GM18870 (cell line): ENCODE results near the gene TARBP2.
A peak's percentile ranks its signal among the peaks of the same experiment; 100 is the strongest.

Experiments used
- ATAC-seq: cut with Tn5 transposase; IDR thresholded peaks from one replicate; pipeline ENCODE4 v1.9.1; 2021; ENCODE audit warnings: moderate library complexity; ENCODE audit not compliant: unreplicated experiment

Gene TARBP2

DNA sequence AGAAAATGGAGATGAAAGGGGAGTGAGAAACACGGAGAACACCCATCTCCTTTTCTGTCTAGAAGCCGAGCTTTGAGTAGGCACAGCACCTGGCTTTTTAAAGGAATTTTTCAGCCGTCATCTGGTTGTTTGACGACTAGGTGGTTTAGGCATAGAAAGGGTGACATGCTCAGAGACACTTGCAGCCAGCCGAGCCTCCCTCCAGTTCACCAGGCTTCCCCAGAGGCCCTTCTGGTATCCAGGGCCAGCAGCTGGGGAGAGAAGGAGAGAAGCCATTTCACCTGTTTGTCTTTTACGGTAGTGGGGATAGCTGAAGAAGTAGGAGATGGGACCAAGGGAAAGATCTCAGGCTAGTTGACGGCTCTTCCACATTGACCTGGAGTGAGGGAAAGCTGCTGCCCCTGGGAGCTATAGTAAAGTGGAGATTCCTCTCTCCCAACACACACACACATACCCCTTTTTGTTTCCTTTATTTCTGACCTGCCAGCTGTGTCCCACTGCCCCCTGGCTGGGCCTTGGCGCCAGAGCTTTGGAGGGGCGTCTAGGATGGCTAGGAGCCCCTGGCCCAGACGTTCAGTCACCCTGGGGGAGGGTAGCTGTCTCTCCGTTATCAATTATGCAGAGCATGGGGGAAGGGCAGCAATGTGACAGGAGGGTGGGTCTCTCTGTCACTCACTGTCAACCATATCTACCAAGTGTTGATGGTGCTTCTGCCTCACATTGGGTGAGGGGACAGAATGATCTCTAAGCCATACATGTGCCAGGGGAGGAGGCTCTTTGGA, 7.3 kb upstream of the TARBP2 start:
- ATAC-seq: no peak

DNA sequence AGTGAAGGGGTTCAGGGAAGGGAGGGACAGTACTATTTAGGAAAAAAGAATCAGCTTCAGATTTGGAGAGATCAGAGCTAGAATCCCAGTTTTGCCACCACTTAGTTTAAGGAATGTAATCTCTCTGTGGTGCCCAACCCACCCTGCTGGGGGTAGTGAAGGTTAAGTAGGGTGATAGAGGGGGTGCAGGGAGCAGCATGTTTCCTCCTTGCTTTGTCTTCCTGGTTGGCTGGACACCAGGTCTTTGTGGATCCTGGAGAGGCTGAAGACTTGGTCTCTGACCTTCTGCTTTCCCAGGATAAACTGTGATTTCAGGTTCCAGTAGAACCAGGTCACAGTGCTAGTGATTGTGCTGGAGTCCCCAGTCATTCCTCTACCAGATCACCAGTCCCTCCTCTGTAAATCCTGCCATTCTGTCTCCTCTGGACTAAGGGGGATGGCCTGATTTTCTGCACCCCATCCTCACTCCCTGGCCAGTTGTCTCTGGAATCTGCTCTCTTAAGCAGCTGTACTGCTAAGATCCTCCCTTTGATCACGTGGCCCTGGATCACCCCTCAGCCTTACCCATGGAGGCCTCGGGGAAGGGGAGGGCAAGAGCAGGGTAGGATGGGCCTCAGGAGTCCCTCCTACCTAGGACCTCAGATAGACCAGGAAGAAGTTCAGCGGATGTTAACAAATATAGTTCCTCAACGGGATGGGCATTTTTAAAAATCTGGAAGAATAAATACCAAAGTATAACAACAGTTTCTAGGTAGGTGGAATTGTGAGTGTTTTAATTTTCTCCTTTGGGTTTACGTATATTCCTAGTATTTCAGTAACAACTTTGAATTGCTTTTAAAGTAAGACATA, 5.0 kb upstream of the TARBP2 start:
- ATAC-seq: no peak

DNA sequence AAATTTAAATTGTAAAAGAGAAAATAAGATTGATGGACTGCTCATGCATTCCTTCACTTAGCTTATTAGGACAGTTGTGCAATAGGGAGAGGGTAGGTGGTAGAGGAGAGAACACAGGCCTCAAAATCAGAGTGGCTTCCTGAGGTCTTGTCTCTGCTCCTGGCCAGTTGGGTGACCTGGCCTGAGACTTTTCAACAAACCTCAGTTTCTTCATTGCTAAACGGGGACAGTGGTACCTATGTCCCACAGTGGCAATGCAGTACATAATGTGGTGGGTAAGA, 4.4 kb upstream of the TARBP2 start:
- ATAC-seq: no peak

DNA sequence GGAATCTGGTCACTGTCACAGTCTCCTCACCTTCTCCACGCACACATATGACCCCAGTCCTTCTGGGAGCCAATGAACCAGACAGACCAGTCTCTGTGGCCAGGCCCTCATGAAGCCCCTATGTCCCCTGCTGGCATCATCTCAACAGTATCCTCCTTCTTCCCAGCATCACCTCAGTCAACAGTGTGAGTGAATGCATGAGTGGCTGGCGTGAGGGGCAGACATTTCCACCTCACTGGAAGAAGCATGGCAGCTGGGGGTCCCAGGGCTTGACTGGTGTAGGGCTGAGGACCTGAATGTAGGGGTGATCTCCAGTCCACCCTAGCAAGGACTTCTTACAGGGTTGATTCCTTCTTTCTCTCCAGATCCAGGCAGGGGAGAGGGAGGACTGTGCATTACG, 3.6 kb upstream of the TARBP2 start:
- no peak for ATAC-seq

DNA sequence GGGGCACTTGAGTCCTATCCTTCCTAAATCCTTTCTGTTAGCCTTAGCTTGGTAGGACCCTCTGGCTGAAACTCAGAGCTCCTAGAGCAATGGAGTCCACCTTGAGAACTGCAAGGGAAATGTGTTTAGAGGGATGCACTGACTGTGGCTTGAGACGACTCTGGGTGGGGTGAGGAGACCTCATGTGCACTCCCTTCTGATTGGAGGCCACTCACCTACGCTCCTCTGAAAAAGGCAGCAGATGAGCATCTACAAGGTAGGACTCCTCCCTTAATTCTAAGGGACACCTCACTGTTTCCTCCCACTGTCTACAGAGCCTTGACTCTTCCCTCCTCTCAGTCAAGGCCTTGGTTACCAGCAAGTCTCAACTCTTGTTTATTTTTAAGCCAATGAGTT, 2.9 kb upstream of the TARBP2 start:
- no peak for ATAC-seq

DNA sequence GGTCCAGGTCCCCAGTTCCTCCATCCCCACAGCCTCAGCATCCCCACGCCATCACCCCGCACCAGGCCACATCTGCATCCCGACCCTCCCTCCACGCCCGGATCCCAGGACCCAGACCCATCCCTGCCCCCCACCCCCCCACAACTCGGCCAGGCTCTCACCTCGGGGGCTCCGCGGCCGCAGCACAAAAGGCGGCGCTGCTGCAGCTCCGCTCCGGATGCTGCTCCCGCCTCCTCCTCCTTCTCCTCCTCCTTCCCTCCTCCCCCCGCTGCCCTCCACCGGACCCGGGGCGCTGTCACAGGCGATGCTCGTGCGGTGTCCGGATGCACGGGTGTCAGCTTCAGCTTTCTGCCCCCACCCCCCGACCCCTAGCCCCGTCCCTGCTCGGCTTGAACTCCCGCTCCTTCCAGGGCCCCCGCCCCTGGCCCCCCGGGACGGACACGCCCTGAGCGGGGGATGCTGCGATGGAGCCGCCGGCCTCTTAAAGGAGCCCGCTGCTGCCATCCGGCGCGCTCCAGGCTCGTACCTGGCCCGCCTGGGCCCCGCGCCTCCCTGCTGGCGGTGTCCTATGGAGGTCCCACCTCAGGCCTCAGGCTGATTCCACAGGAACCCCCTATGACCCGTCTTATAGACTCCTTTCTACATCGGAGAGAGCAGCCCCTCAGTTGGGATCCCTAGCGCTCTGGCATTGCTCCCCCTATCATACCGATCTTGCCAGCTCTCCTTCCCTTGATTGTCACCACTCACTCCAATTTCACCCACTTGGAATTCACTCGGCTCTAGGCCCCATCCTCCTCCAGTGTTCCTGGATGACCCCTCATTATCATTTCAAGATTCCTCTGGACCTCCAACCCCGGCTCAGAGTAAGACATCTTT, 1.6 kb upstream of the TARBP2 start, which contains the start of gene MAP3K12:
TSS of gene MAP3K12 (minus strand) at position 193 of the 876 bp plus-strand sequence. CDS start 12,067 bp downstream, outside the sequence.
- ATAC-seq: no peak

DNA sequence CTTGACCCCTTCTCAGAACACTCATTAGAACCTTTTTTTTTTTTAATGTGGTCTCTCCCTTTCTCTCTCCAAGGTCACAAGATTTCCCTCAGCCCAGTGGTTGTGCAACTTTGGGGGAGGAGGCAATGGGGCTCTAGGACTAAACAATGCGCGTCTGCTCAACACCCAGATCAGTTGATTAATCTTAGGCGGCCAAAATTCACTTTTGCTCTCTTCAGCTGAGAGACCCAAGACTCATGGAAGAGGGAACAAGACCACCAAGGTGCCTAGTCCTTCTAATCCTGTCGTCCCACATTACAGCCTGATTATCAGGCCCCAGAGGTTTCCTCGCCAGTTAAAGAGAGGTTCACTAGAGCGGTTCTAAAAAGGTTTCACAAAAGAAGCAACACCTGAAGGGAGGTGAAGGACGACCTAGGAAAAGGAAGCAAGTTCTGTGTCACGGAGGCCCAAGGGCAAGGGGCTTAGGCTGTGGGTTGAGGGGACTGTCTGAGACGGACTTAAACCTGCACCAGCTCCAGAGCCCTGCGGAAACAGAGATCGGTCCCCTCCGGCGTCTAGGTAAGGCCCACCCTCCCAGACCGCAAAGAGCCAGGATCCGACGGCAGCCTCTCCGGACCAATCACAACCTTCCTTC, 824 bp upstream of the TARBP2 start:
- no peak for ATAC-seq

DNA sequence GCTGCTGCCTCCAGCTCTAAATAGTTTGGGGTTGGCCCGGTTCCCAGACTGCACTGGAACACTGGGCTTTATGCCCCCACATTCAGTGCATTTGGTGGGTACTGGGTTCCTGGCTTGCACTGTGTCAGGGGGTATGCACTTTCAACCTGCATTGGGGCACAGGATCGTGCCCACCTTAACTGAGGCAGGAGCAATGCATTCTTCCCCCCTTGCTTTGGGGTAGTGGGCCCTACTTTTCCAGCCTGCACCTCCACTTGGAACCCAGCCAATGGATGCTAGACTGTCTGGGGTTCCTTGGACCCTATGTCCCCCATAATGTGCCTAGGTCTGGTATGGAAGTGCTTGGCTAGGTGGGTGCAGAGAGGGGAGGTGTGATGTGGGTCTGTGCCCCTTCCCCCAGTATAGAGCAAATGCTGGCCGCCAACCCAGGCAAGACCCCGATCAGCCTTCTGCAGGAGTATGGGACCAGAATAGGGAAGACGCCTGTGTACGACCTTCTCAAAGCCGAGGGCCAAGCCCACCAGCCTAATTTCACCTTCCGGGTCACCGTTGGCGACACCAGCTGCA, 615 bp downstream of the TARBP2 start:
- no peak for ATAC-seq

DNA sequence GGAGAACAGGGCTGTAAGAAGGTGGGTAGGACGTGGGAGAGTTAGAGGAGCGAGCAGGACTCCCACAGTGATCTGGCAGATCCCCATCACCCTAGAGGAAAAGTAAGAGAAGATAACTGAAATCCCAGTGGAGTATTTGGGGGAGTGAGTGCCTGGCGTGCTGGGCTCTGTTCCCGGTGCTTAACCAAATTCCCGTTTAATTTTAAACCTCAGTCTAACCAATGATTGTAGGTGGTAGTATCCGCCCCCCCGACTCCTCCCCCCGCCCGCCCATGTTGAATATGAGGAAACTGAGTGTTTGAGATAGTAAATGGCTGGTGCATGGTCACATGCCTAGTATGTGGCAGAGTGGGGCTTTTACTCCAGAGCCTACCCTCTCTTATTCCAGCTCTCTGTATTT, 1.2 kb downstream of the TARBP2 start:
- no peak for ATAC-seq

DNA sequence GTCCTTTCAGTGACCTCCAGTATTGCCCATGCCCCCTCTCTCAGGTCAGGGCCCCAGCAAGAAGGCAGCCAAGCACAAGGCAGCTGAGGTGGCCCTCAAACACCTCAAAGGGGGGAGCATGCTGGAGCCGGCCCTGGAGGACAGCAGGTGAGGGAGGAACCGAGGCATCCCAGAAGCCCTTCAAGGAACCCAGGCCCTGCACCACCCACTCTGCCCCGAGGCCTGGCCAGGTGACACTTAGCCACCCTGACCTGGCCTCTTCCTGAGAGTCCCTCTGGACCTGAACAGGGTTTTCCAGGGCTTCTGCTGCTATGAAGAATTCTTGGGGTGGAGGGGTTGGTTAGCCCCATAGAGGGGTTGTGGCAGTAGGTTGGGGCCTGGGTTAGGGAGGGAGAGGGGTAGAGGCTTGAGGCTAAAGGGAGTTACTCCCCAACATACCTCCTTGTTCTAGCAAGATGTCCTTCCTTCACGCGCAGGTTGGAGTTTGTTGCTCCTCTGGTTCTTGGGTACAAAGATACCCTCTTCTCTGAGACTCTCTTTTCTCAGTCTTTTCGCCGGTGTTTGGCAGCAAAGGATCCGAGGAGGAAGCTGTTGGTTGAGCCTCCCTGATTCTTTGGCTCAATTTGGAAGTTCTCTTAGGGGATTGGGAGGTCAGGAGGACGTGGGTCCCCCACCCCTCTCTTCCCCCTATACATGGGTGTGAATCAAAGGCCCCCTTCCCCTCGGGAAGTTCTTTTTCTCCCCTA, 2.1 kb downstream of the TARBP2 start:
- ATAC-seq: no peak

DNA sequence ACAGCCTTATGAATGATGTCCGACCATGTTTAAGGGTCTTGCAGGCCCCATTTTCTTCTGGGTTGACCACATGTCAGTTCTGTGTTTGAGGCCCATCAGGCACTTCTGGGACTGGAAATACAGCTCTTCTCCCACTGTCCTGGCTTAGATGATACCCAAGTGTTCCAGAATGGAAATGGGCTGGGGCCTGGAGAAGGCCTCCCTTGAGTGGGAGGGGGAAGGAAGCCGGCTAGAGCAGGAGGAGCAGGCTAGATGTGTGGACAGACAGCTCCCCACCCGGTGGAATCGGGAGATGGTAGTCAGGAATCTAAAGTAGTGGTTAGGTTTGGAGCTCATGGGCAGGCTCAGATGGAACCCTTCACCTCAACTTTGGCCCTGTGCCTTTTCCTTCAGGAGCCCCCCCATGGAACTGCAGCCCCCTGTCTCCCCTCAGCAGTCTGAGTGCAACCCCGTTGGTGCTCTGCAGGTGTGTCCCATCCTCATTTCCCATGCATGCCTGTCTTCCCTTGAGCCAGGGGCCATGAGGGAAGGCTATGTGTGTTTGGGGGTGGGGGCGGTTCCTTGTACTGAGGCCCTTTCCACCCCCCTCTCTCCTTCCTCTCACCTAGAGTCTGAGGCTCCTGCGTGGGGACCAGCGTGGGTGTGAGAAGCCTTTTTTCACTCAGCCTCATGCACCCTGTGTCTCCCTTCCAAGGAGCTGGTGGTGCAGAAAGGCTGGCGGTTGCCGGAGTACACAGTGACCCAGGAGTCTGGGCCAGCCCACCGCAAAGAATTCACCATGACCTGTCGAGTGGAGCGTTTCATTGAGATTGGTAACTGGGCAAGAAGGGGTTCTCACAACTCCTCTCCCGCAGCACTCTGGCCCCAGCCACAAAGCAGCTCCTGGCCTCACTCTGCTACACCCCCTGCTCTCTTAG, 3.2 kb downstream of the TARBP2 start:
- ATAC-seq: no peak

DNA sequence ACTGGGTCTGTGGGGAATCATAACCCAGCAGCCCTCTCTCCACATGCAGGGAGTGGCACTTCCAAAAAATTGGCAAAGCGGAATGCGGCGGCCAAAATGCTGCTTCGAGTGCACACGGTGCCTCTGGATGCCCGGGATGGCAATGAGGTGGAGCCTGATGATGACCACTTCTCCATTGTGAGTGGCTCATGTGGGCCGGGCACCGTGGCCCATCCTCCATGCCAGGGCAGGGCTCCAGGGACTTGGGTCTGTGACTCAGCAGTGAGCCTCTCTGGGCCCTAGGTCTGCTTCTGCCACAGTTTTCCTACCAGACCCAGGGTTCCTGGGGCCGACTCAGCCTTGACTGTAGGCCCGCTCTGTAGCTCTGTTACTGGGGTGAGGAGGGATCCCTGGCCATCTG, 4.0 kb downstream of the TARBP2 start:
- ATAC-seq: no peak

DNA sequence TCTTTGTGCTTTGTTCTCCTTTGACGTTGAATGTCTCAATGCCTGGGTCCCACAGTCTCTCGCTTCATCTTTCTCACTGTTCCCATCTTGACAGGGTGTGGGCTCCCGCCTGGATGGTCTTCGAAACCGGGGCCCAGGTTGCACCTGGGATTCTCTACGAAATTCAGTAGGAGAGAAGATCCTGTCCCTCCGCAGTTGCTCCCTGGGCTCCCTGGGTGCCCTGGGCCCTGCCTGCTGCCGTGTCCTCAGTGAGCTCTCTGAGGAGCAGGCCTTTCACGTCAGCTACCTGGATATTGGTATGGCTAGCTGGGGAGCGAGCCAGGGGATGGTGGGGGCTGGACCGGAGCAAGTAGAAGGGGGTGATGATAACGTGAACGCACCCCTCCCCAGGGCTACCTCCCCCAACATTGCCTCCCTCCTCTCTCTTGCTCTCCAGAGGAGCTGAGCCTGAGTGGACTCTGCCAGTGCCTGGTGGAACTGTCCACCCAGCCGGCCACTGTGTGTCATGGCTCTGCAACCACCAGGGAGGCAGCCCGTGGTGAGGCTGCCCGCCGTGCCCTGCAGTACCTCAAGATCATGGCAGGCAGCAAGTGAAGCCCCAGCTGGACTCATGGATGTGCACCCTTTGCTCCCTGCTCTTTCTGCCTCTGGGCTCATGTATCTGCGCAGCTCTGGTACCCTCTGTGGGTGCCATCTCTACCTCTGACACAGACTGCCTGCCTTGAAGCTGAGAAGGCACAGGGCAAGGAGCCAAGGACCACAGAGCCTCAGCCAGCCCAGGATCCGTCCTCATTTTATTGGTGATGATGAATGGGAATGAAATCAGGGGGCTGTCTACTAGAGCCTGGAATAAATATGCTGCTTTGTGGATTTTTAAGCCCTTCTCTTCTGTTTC, 4.7 kb downstream of the TARBP2 start:
- ATAC-seq: no peak

DNA sequence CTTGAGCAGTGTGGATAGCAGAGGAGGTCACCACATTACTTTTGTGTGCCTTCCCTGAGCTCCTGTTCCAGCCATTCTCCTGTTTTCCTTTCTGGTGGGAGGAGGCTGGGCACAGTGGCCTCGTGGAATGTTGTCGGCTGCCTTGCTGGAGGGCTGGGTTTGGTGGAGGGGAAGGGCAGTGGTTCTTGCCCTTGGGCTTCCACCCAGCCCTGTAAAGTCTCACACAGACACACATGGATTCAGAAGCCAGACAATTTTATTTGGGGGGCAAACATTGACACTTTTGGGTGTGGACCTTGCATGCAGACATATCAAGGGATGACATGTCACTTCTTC, 5.3 kb downstream of the TARBP2 start:
- ATAC-seq: no peak

DNA sequence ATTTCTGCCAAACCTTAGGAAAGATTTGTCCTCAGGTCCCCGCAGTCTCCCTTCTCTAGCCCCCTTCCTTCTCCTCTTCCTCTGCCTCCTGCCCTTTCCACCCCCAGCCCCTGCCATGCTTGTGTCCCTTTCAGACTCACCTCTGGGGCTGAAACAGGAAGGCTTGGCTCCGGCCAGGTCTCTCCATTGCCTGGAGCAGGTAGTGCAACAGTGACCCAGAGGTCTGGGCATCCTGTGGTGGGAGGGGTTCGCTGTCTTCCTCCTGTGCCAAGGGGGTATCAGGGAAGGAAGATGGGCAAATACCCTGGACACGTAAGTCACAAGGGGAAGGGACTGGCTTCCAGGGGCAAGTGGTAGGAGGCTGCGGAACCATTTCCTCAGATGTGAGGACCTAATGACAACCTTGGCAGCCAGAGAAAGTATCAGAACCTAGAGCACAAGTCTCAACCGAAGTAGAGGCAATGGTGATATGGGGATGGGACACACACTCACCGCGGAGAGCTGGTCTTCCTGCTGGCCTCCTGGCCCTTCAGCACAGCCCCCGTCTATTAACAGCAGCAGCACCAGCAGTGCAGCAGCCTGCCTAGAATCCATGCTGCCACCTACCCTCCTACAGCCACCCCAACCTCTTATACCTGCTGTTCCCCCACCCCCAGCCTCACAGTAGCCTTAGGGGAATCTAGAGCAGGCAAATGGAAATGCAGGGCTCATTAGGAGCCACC, 6.0 kb downstream of the TARBP2 start, which contains the start of gene NPFF:
TSS of gene NPFF (minus strand) at position 604 of the 722 bp plus-strand sequence. CDS start at position 594, 10 bp downstream.
- no peak for ATAC-seq

DNA sequence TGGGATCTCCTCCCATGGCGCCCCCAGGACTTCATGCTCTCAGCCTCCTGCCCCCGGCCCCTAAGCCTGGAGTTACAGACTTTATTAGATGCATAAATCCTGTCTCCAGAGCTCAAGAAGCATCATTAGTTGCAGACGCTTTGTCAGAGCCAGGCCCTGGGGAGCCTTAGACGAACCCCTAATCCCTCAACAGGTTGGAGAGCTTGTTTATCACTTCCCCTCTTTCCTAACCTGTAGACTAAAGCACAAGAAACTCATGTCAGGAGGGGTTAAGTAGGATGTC, 6.5 kb downstream of the TARBP2 start:
- no peak for ATAC-seq

DNA sequence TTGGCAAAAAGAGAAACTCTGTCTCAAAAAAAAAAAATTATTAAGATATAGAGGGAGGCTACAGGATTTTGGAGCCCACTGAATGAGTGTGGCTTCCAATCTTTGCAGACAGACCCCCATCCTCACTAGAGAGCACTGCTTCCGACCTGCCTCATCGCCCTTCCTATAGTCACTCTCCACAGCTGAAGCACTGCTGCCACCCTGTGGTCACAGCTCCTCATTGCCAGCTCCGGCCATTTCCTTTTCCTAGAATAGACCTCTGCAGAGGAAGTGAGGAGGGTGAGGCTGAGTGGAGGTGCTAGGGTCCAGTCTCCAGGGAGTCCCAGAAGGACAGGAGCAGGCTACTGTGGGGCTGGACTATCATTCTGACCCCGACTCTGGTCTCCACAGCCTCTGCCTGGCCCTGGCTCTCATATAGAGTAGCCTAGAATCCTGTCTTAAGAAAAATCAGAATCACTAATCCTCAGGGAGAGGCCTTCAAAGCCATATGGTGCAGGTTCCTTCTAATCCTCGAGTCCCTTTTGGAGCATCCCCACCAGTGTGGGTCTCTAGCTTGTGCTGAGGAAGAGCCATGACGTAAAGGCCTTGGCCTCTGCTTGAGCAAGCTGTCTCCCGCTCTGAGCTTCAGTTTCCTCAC, 7.6 kb downstream of the TARBP2 start:
- peak; percentile 75 for ATAC-seq
